ENCODE results near the gene ANK3.

ANK3 gene

GRCh38 chr10:59995862-59996261, 393.8 kb downstream of the ANK3 start:
- no peak for TF ChIP-seq CTCF (conservative IDR thresholded peaks at IDR 0.05; ENCODE audit: low read depth, low read length)
- no peak overlapping the region for H3K4me3 ChIP-seq (ENCODE audit: low read length)
- DNase-seq (ENCODE audit: low read depth) = no peak

- TF ChIP-seq CTCF (conservative IDR thresholded peaks at IDR 0.05; ENCODE audit: low read depth, low read length) = no peak
- no peak for DNase-seq (ENCODE audit: low read depth)
- no peak overlapping the region for H3K4me3 ChIP-seq (ENCODE audit: low read length)
These were observed 395.7 kb downstream of the ANK3 start for GRCh38 chr10:59993931-59994330.

GRCh38 chr10:59991661-59992060, 398.0 kb downstream of the ANK3 start:
- no peak for DNase-seq (ENCODE audit: low read depth)
- H3K4me3 ChIP-seq (ENCODE audit: low read length) = no peak overlapping the region
- TF ChIP-seq CTCF (conservative IDR thresholded peaks at IDR 0.05; ENCODE audit: low read depth, low read length) = no peak

- H3K4me3 ChIP-seq (ENCODE audit: low read length) = no peak overlapping the region
- DNase-seq (ENCODE audit: low read depth) = no peak
- TF ChIP-seq CTCF (conservative IDR thresholded peaks at IDR 0.05; ENCODE audit: low read depth, low read length) = no peak
These were observed 398.6 kb downstream of the ANK3 start for GRCh38 chr10:59991117-59991516.

- no peak for DNase-seq (ENCODE audit: low read depth)
- TF ChIP-seq CTCF (conservative IDR thresholded peaks at IDR 0.05; ENCODE audit: low read depth, low read length) = no peak
- H3K4me3 ChIP-seq (ENCODE audit: low read length) = no peak overlapping the region
These were observed 404.0 kb downstream of the ANK3 start for GRCh38 chr10:59985639-59986038.

- H3K4me3 ChIP-seq (ENCODE audit: low read length) = no peak overlapping the region
- no peak for DNase-seq (ENCODE audit: low read depth)
- no peak for TF ChIP-seq CTCF (conservative IDR thresholded peaks at IDR 0.05; ENCODE audit: low read depth, low read length)
These were observed 405.3 kb downstream of the ANK3 start for GRCh38 chr10:59984415-59984814.

- no peak for TF ChIP-seq CTCF (conservative IDR thresholded peaks at IDR 0.05; ENCODE audit: low read depth, low read length)
- no peak for DNase-seq (ENCODE audit: low read depth)
- no peak overlapping the region for H3K4me3 ChIP-seq (ENCODE audit: low read length)
These were observed 409.3 kb downstream of the ANK3 start for GRCh38 chr10:59980356-59980755.
